Mesenchymal stem cell (in vitro differentiated cells and primary cell): ENCODE results near the gene PPP1CC.

Experiments used
- DNase-seq: peaks from one replicate; pipeline ENCODE4 v3.0.0-alpha.2; 2013
- H2AFZ ChIP-seq: one replicate; pipeline ENCODE4 v1.6.1; 2013; ENCODE audit warnings: low read depth, mild to moderate bottlenecking, control low read depth, inconsistent platforms, low read length, moderate library complexity
- H2AK5ac ChIP-seq: 2 replicates; pipeline ENCODE4 v1.6.1; 2013; ENCODE audit warnings: low read length, moderate library complexity, mild to moderate bottlenecking, inconsistent platforms; ENCODE audit not compliant: severe bottlenecking
- H2BK120ac ChIP-seq: one replicate; pipeline ENCODE4 v1.6.1; 2013; ENCODE audit warnings: low read depth, mild to moderate bottlenecking, inconsistent platforms, low read length, moderate library complexity
- H2BK12ac ChIP-seq, 2 experiments: one replicate each; pipeline ENCODE4 v1.6.1; 2013; ENCODE audit warnings: inconsistent platforms in 2 of 2, low read length in 2 of 2, mild to moderate bottlenecking in 2 of 2, moderate library complexity in 2 of 2, control low read depth in 1 of 2
- H2BK15ac ChIP-seq: one replicate; pipeline ENCODE4 v1.6.1; 2013; ENCODE audit warnings: mild to moderate bottlenecking, low read depth, inconsistent platforms; ENCODE audit not compliant: poor library complexity, severe bottlenecking
- H2BK5ac ChIP-seq: 2 replicates; pipeline ENCODE4 v1.6.1; 2013; ENCODE audit warnings: low read depth, mild to moderate bottlenecking, low read length, control low read depth, inconsistent platforms; ENCODE audit not compliant: poor library complexity, severe bottlenecking
- H3K14ac ChIP-seq, 2 experiments: one replicate each; pipeline ENCODE4 v1.6.1; 2013; ENCODE audit warnings: inconsistent platforms in 2 of 2, low read length in 2 of 2, control low read depth in 1 of 2, mild to moderate bottlenecking in 1 of 2, moderate library complexity in 1 of 2
- H3K18ac ChIP-seq, 2 experiments: one replicate each; pipeline ENCODE4 v1.6.1; 2013; ENCODE audit warnings: inconsistent platforms in 2 of 2, low read length in 2 of 2, control low read depth in 1 of 2, low read depth in 1 of 2, mild to moderate bottlenecking in 1 of 2
- H3K23ac ChIP-seq, 2 experiments: one replicate each; pipeline ENCODE4 v1.6.1; 2013; ENCODE audit warnings: inconsistent platforms in 2 of 2, low read length in 2 of 2, mild to moderate bottlenecking in 2 of 2, moderate library complexity in 2 of 2, control low read depth in 1 of 2
- H3K27ac ChIP-seq: 2 replicates; pipeline ENCODE4 v1.5.1; 2013; ENCODE audit warnings: mild to moderate bottlenecking, moderate library complexity, low read length, control low read depth, inconsistent platforms; ENCODE audit not compliant: poor library complexity, severe bottlenecking
- H3K27me3 ChIP-seq, 2 experiments: 2 replicates each; pipeline versions ENCODE4 v1.6.1 to v1.7.0; 2013; ENCODE audit warnings: low read length in 2 of 2, mild to moderate bottlenecking in 2 of 2, moderate library complexity in 2 of 2, control low read depth in 1 of 2, inconsistent platforms in 1 of 2; ENCODE audit not compliant: control insufficient read depth in 1 of 2, insufficient read depth in 1 of 2
- H3K36me3 ChIP-seq, 2 experiments: 2 replicates each; pipeline versions ENCODE4 v1.6.1 to v1.7.0; 2013; ENCODE audit warnings: low read length in 2 of 2, control low read depth in 1 of 2, inconsistent platforms in 1 of 2, low read depth in 1 of 2, mild to moderate bottlenecking in 1 of 2; ENCODE audit not compliant: insufficient read depth in 2 of 2, control insufficient read depth in 1 of 2
- H3K4ac ChIP-seq, 2 experiments: one replicate each; pipeline ENCODE4 v1.6.1; 2013; ENCODE audit warnings: inconsistent platforms in 2 of 2, low read length in 2 of 2, mild to moderate bottlenecking in 2 of 2, moderate library complexity in 2 of 2, control low read depth in 1 of 2, low read depth in 1 of 2
- H3K4me1 ChIP-seq: 2 replicates; pipeline ENCODE4 v1.6.1; 2013; ENCODE audit warnings: low read depth, low read length, control low read depth; ENCODE audit not compliant: control insufficient read depth, insufficient read depth
- H3K4me2 ChIP-seq: 2 replicates; pipeline ENCODE4 v1.6.1; 2013; ENCODE audit warnings: low read length, mild to moderate bottlenecking, inconsistent platforms; ENCODE audit not compliant: poor library complexity, severe bottlenecking
- H3K4me3 ChIP-seq, 2 experiments: 2 replicates each; pipeline versions ENCODE4 v1.5.1 to v1.7.0; 2013; ENCODE audit warnings: low read length in 2 of 2, mild to moderate bottlenecking in 2 of 2, control low read depth in 1 of 2, low read depth in 1 of 2; ENCODE audit not compliant: insufficient read depth in 1 of 2
- H3K79me1 ChIP-seq: replicated peaks from 2 replicates; pipeline ENCODE4 v1.6.1; 2013; ENCODE audit warnings: mild to moderate bottlenecking, control low read depth, low read length, inconsistent platforms; ENCODE audit not compliant: poor library complexity, severe bottlenecking
- H3K9ac ChIP-seq: 2 replicates; pipeline ENCODE4 v1.7.0; 2013; ENCODE audit warnings: mild to moderate bottlenecking, low read length, moderate library complexity
- H3K9me3 ChIP-seq: 2 replicates; pipeline ENCODE4 v1.7.0; 2013; ENCODE audit warnings: mild to moderate bottlenecking, low read length; ENCODE audit not compliant: control insufficient read depth
- H4K8ac ChIP-seq: one replicate; pipeline ENCODE4 v1.6.1; 2013; ENCODE audit warnings: inconsistent platforms, mild to moderate bottlenecking, low read length, moderate library complexity
- H4K91ac ChIP-seq: one replicate; pipeline ENCODE4 v1.6.1; 2013; ENCODE audit warnings: mild to moderate bottlenecking, low read length, inconsistent platforms
- WGBS: methylation state at CpG from one replicate; pipeline ENCODE4 v1.1.7; 2013; ENCODE audit warnings: mixed read lengths; 5-methylcytosine and 5-hydroxymethylcytosine counted together

Gene PPP1CC

DNA sequence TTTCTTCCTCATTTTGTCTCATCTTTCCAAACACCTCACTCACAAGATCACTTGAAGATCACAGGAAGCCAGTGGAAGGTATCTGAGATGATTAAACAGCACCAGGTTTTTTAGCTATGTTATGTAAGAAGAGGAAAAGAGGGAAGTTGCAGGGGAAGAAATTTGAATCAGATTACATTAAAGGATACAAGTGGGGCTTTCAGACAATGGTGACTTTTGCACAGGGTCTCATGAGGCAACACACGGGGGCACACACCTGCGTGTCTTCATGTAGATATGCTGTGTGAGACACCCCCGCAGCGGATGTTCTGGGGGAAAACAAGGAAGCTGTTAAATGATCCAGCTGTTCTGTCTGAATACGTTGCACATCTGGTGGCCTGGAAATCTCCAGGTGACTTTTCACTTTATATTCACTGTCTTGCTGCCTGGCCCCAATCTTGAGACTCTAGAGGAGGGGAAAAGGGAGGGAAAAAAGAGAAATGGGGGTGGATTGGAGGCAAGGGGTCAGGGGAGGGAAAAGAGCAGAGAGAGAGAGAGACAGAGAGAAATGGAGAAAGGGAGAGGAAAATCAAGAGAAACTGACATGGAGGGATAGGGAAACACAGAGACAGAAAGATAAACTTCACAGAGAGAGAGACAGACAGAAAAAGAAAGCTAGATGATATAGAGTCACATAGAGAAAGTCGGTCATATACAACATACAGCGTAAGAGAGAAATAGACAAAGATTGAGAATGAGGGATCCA lies 36.3 kb upstream of the PPP1CC start:
- H2BK15ac ChIP-seq = no peak overlapping the region
- H3K4me1 ChIP-seq = no peaks in the 10 kb centered on the region
- H3K14ac ChIP-seq = no peak overlapping the region
- H3K27me3 ChIP-seq = peaks cover 8 to 23% of the 10 kb centered on the region in 2 experiments
- no peaks in the 10 kb centered on the region for H3K9me3 ChIP-seq
- 84% methylated on average over 7 of the region's 7 CpGs for WGBS
- DNase-seq = no peak
- H3K4me2 ChIP-seq = no peak overlapping the region
- no peak overlapping the region for H4K8ac ChIP-seq
- no peak overlapping the region for H3K9ac ChIP-seq
- H2AK5ac ChIP-seq = no peak overlapping the region
- H2BK120ac ChIP-seq = no peak overlapping the region
- no peak overlapping the region for H2AFZ ChIP-seq
- H3K4ac ChIP-seq = no peak overlapping the region
- H4K91ac ChIP-seq = no peak overlapping the region
- H3K79me1 ChIP-seq = no peaks in the 10 kb centered on the region
- H2BK5ac ChIP-seq = no peak overlapping the region
- H3K18ac ChIP-seq = no peak overlapping the region
- H3K27ac ChIP-seq = no peak overlapping the region
- no peak overlapping the region for H3K23ac ChIP-seq
- H2BK12ac ChIP-seq = no peak overlapping the region
- H3K36me3 ChIP-seq = no peaks in the 10 kb centered on the region
- no peak overlapping the region for H3K4me3 ChIP-seq

DNA sequence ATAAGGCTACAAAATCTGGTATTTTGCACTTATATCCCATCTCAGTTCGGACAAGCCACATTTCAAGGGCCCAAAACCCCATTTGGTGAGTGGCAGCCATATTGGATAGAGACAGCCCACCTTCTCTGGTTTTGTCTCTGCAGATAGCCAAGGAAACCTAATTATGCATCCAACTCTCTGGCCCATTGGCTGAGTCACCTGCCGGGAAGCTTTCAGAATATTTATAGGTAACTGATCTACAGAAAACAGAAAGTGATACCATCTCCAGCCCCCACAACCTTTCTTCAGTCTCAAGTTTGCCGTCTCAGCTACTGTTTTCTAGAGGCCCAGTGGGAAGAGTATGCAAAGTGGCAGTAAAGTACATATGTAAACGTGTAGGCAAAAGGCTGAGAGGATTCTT lies 33.7 kb upstream of the PPP1CC start:
- no peak overlapping the region for H3K9ac ChIP-seq
- H3K4me1 ChIP-seq = no peaks in the 10 kb centered on the region
- no peak overlapping the region for H3K14ac ChIP-seq
- no peak overlapping the region for H2AFZ ChIP-seq
- no peaks in the 10 kb centered on the region for H3K9me3 ChIP-seq
- no peak overlapping the region for H2BK15ac ChIP-seq
- H2BK12ac ChIP-seq = no peak overlapping the region
- no peaks in the 10 kb centered on the region for H3K36me3 ChIP-seq
- no peak overlapping the region for H3K4me3 ChIP-seq
- H4K91ac ChIP-seq = no peak overlapping the region
- no peak overlapping the region for H4K8ac ChIP-seq
- WGBS = 67% methylated on average over 3 of the region's 4 CpGs
- H3K79me1 ChIP-seq = no peaks in the 10 kb centered on the region
- no peak overlapping the region for H3K4me2 ChIP-seq
- no peak overlapping the region for H2BK120ac ChIP-seq
- no peak overlapping the region for H3K27ac ChIP-seq
- H3K4ac ChIP-seq = no peak overlapping the region
- no peak overlapping the region for H3K23ac ChIP-seq
- H2BK5ac ChIP-seq = no peak overlapping the region
- no peak overlapping the region for H2AK5ac ChIP-seq
- H3K27me3 ChIP-seq = peaks cover 4 to 11% of the 10 kb centered on the region in 2 experiments
- DNase-seq = no peak
- H3K18ac ChIP-seq = no peak overlapping the region

DNA sequence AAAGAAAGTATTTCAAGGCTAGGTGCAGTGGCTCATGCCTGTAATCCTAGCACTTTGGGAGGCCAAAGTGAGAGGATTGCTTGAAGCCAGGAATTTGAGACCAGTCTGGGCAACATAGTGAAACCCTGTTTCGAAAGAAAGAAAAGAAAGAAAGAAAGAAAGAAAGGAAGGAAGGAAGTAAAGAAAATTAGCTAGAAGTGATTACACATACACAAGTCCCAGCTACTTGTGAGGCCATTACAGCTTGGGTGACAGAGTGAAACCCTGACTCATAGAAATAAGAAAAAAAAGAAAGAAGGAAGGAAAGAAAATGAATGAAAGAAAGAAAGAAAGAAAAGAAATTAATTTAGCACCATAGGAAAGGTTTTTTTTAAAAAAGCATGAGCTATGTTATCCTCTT lies 33.3 kb upstream of the PPP1CC start:
- no peak for DNase-seq

DNA sequence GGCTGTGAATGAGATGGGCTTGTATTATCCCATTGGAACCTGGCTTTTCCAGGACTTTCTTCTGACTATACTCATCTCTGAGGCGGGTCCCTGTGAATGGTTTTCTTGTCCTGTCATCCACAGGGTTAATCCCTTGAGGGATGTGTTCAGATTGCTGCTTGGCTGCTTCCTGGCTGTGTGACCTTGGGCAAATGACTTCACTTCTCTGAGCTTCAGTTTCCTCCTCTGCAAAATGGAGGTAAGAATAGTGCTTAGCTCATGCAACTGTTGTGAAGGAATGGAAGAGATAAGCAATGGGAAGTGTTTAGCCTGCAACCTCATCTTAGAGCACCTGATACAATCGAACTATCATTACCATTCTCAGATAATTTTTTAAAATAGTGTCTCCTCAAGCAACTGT lies 32.1 kb upstream of the PPP1CC start:
- H3K9me3 ChIP-seq = no peaks in the 10 kb centered on the region
- H3K4me3 ChIP-seq = no peak overlapping the region
- no peak overlapping the region for H4K91ac ChIP-seq
- no peak overlapping the region for H3K18ac ChIP-seq
- no peak for DNase-seq
- no peak overlapping the region for H2AK5ac ChIP-seq
- no peak overlapping the region for H3K27ac ChIP-seq
- no peak overlapping the region for H4K8ac ChIP-seq
- peaks cover 4 to 11% of the 10 kb centered on the region in 2 experiments for H3K27me3 ChIP-seq
- H3K4me1 ChIP-seq = no peaks in the 10 kb centered on the region
- H3K4ac ChIP-seq = no peak overlapping the region
- WGBS = 74% methylated on average over 2 of the region's 2 CpGs
- H3K14ac ChIP-seq = no peak overlapping the region
- H3K23ac ChIP-seq = no peak overlapping the region
- H3K36me3 ChIP-seq = no peaks in the 10 kb centered on the region
- no peak overlapping the region for H2BK12ac ChIP-seq
- no peaks in the 10 kb centered on the region for H3K79me1 ChIP-seq
- H3K9ac ChIP-seq = no peak overlapping the region
- no peak overlapping the region for H2BK120ac ChIP-seq
- H2AFZ ChIP-seq = no peak overlapping the region
- H3K4me2 ChIP-seq = no peak overlapping the region
- H2BK15ac ChIP-seq = no peak overlapping the region
- H2BK5ac ChIP-seq = no peak overlapping the region

More for the DNA sequence above, 33.3 kb upstream of the PPP1CC start:
- no peaks in the 10 kb centered on the region for H3K36me3 ChIP-seq
- no peak overlapping the region for H2BK5ac ChIP-seq
- no peak overlapping the region for H3K27ac ChIP-seq
- H3K27me3 ChIP-seq = peaks cover 4 to 11% of the 10 kb centered on the region in 2 experiments
- H2BK15ac ChIP-seq = no peak overlapping the region
- no peak overlapping the region for H3K4me2 ChIP-seq
- H2BK120ac ChIP-seq = no peak overlapping the region
- H3K4ac ChIP-seq = no peak overlapping the region
- H3K18ac ChIP-seq = no peak overlapping the region
- no peak overlapping the region for H3K4me3 ChIP-seq
- H3K14ac ChIP-seq = no peak overlapping the region
- H3K9ac ChIP-seq = no peak overlapping the region
- H3K9me3 ChIP-seq = no peaks in the 10 kb centered on the region
- no peaks in the 10 kb centered on the region for H3K4me1 ChIP-seq
- no peaks in the 10 kb centered on the region for H3K79me1 ChIP-seq
- H2AK5ac ChIP-seq = no peak overlapping the region
- no peak overlapping the region for H3K23ac ChIP-seq
- no peak overlapping the region for H2BK12ac ChIP-seq
- H4K91ac ChIP-seq = no peak overlapping the region
- WGBS = 86% methylated on average over 1 of the region's 1 CpG
- H2AFZ ChIP-seq = no peak overlapping the region
- H4K8ac ChIP-seq = no peak overlapping the region
